Left renal cortex interstitium (tissue), 4 donors: ENCODE measurements around the gene TPMT. TPM values are rescaled to one million over a fixed set of nuclear protein-coding genes. Genes with fewer than 3 reads are reported as not detected.

ENCODE experiments used
- polyA plus RNA-seq, 4 donors: library from polyadenylated mRNA; unstranded; fragments of 120-200 nt; gene quantifications; one replicate each; pipeline ENCODE4 v1.2.1, GENCODE V29; 2013; ENCODE audit not compliant: insufficient read length in 4 of 4

TPMT gene
- polyA plus RNA-seq, 4 donors: 21.7 to 28.1 (median 26.5) TPM

Other genes with a start within 250 kb of the TPMT start
- gene KIF13A, start 167.4 kb downstream of the TPMT start, polyA plus RNA-seq: 10 to 100 TPM; 31.7 to 41.5 (median 37.0) TPM
- 1 to 10 TPM; 1.7 to 2.3 (median 1.9) TPM for gene NHLRC1, start 32.4 kb downstream of the TPMT start, polyA plus RNA-seq
- 10 to 100 TPM; 18.4 to 20.6 (median 19.3) TPM for gene KDM1B, start 345 bp upstream of the TPMT start, polyA plus RNA-seq
- gene DEK, start 109.5 kb upstream of the TPMT start, polyA plus RNA-seq: 100 to 1,000 TPM; 208 to 219 (median 215) TPM
- 10 to 100 TPM; 14.7 to 19.5 (median 17.7) TPM for gene RNF144B, start 232.3 kb upstream of the TPMT start, polyA plus RNA-seq